ENCODE measurements around the gene ABHD3. TPM values are rescaled to one million over a fixed set of nuclear protein-coding genes. Genes with fewer than 3 reads are reported as not detected.
"Not testable (repeated sequence)": the region's sequence is repeated elsewhere in the genome, so short reads cannot be mapped to it uniquely, and the experiment has no call there.

Gene ABHD3
- polyA plus RNA-seq, 1 donor from 2014 or later = 7.9 TPM

DNA sequence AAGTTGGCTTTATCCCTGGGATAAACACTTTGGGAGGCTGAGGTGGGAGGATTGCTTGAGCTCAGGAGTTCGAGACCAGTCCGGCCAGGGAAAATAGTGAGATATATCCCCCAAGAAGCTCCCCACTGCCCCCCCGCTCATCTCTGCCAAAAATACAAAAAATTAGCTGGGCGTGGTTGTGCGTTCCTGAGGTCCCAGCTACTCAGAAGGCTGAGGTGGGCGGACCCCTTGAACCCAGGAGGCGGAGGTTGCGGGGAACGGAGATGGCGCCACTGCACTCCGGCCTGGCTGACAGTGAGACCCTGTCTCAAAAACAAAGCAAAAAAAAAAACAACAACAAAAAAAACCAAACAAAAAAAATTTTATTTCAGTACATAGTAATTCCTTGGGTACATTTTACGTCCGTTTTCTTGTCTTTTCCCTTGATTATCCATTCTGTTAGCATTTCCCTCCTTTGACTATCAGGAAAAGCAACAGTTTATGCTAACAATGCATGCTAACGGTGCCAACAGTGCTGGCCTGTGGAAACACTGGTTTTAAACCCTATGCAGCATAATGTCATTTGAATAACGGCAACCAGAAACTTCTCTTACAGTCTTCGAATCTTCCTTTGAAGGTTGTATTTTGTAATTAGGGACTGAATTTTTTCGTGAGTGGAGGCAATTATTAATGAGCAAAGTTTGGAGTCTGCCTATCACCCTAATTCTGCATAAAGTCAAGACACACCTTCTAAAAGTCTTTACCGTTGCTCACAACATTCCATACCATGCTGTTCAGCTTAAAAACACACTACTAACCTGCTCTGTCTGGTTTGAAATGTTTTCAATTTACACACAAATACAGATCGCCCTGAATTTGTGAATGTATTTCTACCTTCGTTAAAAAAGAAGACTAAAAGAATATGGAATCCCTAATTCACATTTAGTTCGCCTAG is 35.3 kb upstream of the ABHD3 start:
- TF ChIP-seq EZH2 (IDR thresholded peaks at IDR 0.05; ENCODE audit: borderline replicate concordance, insufficient read depth, low read length, poor library complexity, severe bottlenecking) (no peak), RAD21 (conservative IDR thresholded peaks at IDR 0.05) (no peak), MXI1 (conservative IDR thresholded peaks at IDR 0.05; ENCODE audit: poor library complexity, severe bottlenecking) (no peak), TAF1 (IDR thresholded peaks at IDR 0.05; ENCODE audit: low read depth) (no peak), EP300 (conservative IDR thresholded peaks at IDR 0.05; ENCODE audit: poor library complexity, severe bottlenecking) (no peak), POLR2AphosphoS5 (IDR thresholded peaks at IDR 0.05) (no peak), SMC3 (conservative IDR thresholded peaks at IDR 0.05; ENCODE audit: poor library complexity) (no peak)
- TF ChIP-seq, protein P1, sequence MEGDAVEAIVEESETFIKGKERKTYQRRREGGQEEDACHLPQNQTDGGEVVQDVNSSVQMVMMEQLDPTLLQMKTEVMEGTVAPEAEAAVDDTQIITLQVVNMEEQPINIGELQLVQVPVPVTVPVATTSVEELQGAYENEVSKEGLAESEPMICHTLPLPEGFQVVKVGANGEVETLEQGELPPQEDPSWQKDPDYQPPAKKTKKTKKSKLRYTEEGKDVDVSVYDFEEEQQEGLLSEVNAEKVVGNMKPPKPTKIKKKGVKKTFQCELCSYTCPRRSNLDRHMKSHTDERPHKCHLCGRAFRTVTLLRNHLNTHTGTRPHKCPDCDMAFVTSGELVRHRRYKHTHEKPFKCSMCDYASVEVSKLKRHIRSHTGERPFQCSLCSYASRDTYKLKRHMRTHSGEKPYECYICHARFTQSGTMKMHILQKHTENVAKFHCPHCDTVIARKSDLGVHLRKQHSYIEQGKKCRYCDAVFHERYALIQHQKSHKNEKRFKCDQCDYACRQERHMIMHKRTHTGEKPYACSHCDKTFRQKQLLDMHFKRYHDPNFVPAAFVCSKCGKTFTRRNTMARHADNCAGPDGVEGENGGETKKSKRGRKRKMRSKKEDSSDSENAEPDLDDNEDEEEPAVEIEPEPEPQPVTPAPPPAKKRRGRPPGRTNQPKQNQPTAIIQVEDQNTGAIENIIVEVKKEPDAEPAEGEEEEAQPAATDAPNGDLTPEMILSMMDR (IDR thresholded peaks at IDR 0.05; ENCODE audit: poor library complexity, severe bottlenecking) = no peak
- TF ChIP-seq, protein P2, sequence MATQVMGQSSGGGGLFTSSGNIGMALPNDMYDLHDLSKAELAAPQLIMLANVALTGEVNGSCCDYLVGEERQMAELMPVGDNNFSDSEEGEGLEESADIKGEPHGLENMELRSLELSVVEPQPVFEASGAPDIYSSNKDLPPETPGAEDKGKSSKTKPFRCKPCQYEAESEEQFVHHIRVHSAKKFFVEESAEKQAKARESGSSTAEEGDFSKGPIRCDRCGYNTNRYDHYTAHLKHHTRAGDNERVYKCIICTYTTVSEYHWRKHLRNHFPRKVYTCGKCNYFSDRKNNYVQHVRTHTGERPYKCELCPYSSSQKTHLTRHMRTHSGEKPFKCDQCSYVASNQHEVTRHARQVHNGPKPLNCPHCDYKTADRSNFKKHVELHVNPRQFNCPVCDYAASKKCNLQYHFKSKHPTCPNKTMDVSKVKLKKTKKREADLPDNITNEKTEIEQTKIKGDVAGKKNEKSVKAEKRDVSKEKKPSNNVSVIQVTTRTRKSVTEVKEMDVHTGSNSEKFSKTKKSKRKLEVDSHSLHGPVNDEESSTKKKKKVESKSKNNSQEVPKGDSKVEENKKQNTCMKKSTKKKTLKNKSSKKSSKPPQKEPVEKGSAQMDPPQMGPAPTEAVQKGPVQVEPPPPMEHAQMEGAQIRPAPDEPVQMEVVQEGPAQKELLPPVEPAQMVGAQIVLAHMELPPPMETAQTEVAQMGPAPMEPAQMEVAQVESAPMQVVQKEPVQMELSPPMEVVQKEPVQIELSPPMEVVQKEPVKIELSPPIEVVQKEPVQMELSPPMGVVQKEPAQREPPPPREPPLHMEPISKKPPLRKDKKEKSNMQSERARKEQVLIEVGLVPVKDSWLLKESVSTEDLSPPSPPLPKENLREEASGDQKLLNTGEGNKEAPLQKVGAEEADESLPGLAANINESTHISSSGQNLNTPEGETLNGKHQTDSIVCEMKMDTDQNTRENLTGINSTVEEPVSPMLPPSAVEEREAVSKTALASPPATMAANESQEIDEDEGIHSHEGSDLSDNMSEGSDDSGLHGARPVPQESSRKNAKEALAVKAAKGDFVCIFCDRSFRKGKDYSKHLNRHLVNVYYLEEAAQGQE (IDR thresholded peaks at IDR 0.05; ENCODE audit: borderline replicate concordance) = no peak

DNA sequence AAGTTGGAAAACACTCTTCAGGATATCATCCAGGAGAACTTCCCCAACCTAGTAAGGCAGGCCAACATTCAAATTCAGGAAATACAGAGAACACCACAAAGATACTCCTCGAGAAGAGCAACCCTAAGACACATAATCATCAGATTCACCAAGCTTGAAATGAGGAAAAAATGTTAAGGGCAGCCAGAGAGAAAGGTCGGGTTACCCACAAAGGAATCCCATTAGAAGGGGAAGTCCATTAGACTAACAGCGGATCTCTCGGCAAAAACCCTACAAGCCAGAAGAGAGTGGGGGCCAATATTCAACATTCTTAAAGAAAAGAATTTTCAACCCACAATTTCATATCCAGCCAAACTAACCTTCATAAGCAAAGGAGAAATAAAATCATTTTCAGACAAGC is 32.4 kb upstream of the ABHD3 start:
- not testable (repeated sequence) for H3K4me2 ChIP-seq (ENCODE audit: low read length)

More for the DNA sequence above, 35.3 kb upstream of the ABHD3 start:
- H4K20me1 ChIP-seq (ENCODE audit: insufficient read depth) = no peaks in the 10 kb centered on the region
- H3K36me3 ChIP-seq (ENCODE audit: insufficient read depth, low read length) = no peaks in the 10 kb centered on the region
- peak overlapping the region; percentile 99 for H3K4me3 ChIP-seq (ENCODE audit: low read length)
- peaks cover 32% of the 10 kb centered on the region for H3K79me2 ChIP-seq (replicated peaks; ENCODE audit: insufficient read depth, low read length)
- peak overlapping the region; percentile 34 for H3K4me2 ChIP-seq (ENCODE audit: low read length)
- no peak overlapping the region for H3K9ac ChIP-seq (ENCODE audit: low read length)
- no peaks in the 10 kb centered on the region for H3K9me3 ChIP-seq (ENCODE audit: low read length)
- H2AFZ ChIP-seq (ENCODE audit: low read depth, low read length) = no peak overlapping the region
- H3K27me3 ChIP-seq (ENCODE audit: insufficient read depth, low read depth, low read length) = no peaks in the 10 kb centered on the region
- no peak overlapping the region for H3K27ac ChIP-seq (ENCODE audit: low read length)
- H3F3A ChIP-seq (ENCODE audit: insufficient read depth, low read length, poor library complexity, severe bottlenecking) = no peaks in the 10 kb centered on the region
- no peaks in the 10 kb centered on the region for H3K9me2 ChIP-seq (ENCODE audit: insufficient read depth, low read length)

More for the DNA sequence above, 32.4 kb upstream of the ABHD3 start:
- not testable (repeated sequence) for H3K4me3 ChIP-seq (ENCODE audit: low read length); H3K9me2 ChIP-seq (ENCODE audit: insufficient read depth, low read length); H3K9me3 ChIP-seq (ENCODE audit: low read length); H3K9ac ChIP-seq (ENCODE audit: low read length); H2AFZ ChIP-seq (ENCODE audit: low read depth, low read length); H3K79me2 ChIP-seq (replicated peaks; ENCODE audit: insufficient read depth, low read length); H3K27ac ChIP-seq (ENCODE audit: low read length); H4K20me1 ChIP-seq (ENCODE audit: insufficient read depth); H3K27me3 ChIP-seq (ENCODE audit: insufficient read depth, low read depth, low read length); H3F3A ChIP-seq (ENCODE audit: insufficient read depth, low read length, poor library complexity, severe bottlenecking); H3K36me3 ChIP-seq (ENCODE audit: insufficient read depth, low read length)

Measured in neural cell (in vitro differentiated cells).